ENCODE results near the gene CHD9NB.
"Not testable (repeated sequence)": the region's sequence is repeated elsewhere in the genome, so short reads cannot be mapped to it uniquely, and the experiment has no call there.

Gene CHD9NB

GRCh38 chr16:53055541-53056391 lies 3.1 kb upstream of the CHD9NB start:
- no peak for DNase-seq

- DNase-seq: peak; percentile 18
Measured at GRCh38 chr16:53054670-53055485, 2.2 kb upstream of the CHD9NB start, which contains the start of gene CHD9. TSS of gene CHD9 (plus strand) at chr16:53054991. CDS start at chr16:53156090, 101,099 bp downstream.

- no peak for DNase-seq
Measured at GRCh38 chr16:53053967-53054669, 1.4 kb upstream of the CHD9NB start.

GRCh38 chr16:53051255-53051654 lies 1.4 kb downstream of the CHD9NB start:
- DNase-seq: not testable (repeated sequence)

- DNase-seq: no peak
Measured at GRCh38 chr16:53048139-53048915, 4.4 kb downstream of the CHD9NB start.

- DNase-seq: not testable (repeated sequence)
Measured at GRCh38 chr16:53047515-53047914, 5.2 kb downstream of the CHD9NB start.

- DNase-seq: no peak
Measured at GRCh38 chr16:53045341-53046220, 7.1 kb downstream of the CHD9NB start.

GRCh38 chr16:53043986-53044601 lies 8.6 kb downstream of the CHD9NB start:
- no peak for DNase-seq

GRCh38 chr16:53043428-53043831 lies 9.3 kb downstream of the CHD9NB start:
- DNase-seq: no peak

GRCh38 chr16:53042235-53042701 lies 10.4 kb downstream of the CHD9NB start:
- no peak for DNase-seq

- DNase-seq: no peak
Measured at GRCh38 chr16:53041320-53042051, 11.2 kb downstream of the CHD9NB start.

- DNase-seq: no peak
Measured at GRCh38 chr16:53040788-53041187, 11.9 kb downstream of the CHD9NB start.

- not testable (repeated sequence) for DNase-seq
Measured at GRCh38 chr16:53036711-53037110, 16.0 kb downstream of the CHD9NB start.

GRCh38 chr16:53036066-53036465 lies 16.6 kb downstream of the CHD9NB start:
- no peak for DNase-seq

- no peak for DNase-seq
Measured at GRCh38 chr16:53035176-53035942, 17.3 kb downstream of the CHD9NB start.

GRCh38 chr16:53034306-53034705 lies 18.4 kb downstream of the CHD9NB start:
- no peak for DNase-seq

- no peak for DNase-seq
Measured at GRCh38 chr16:53031323-53031942, 21.3 kb downstream of the CHD9NB start.

GRCh38 chr16:53029971-53030370 lies 22.7 kb downstream of the CHD9NB start:
- DNase-seq: no peak

- no peak for DNase-seq
Measured at GRCh38 chr16:53024045-53024444, 28.7 kb downstream of the CHD9NB start.
